ENCODE results near the gene IGLL5.
"Not testable (repeated sequence)": the region's sequence is repeated elsewhere in the genome, so short reads cannot be mapped to it uniquely, and the experiment has no call there.

IGLL5 gene

GRCh38 chr22:22914726-22915669 lies 27.4 kb downstream of the IGLL5 start:
- DNase-seq (ENCODE audit: low read depth in 2 of 2), result no peak

GRCh38 chr22:22915670-22916035 lies 28.0 kb downstream of the IGLL5 start:
- no peak for DNase-seq (ENCODE audit: low read depth in 2 of 2)

DNA sequence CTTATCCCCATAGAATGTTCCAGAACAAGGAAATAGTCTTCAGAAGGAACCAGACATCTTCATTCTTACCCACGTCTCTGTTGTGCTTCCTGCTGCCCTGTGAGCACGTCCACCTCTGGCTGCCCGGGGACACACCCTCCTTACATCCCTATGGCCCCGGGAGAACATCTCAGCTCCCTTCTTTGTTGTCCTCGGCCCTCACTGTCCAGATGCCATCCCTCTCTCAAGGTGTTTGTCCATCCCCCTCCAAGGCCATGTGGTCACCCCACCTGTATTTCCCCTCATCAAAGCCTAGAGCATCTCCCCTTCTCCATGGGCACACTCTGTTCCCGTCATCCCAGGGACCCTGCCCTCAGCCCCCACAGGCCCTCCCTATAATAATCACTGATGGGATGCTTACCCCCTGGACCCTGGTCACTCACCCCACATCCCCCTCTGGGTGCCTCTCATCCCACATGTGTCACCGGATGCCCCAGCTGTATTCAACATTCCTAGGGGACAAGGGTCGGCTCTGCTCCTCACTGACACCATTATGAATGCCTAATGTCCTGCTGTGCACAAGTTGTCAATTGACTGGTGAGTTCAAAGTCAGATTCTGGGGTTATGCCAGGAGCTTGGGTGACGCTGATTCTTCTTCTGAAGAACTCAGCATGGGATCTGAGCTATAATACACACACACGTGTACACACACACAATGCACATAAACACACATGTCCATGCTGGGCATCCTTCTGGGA lies 28.8 kb downstream of the IGLL5 start:
- DNase-seq (ENCODE audit: low read depth in 2 of 2), result no peak

- no peak for DNase-seq (ENCODE audit: low read depth in 2 of 2)
Measured at GRCh38 chr22:22916952-22917290, 29.3 kb downstream of the IGLL5 start.

- DNase-seq (ENCODE audit: low read depth in 2 of 2), result no peak
Measured at GRCh38 chr22:22917377-22917776, 29.8 kb downstream of the IGLL5 start.

DNA sequence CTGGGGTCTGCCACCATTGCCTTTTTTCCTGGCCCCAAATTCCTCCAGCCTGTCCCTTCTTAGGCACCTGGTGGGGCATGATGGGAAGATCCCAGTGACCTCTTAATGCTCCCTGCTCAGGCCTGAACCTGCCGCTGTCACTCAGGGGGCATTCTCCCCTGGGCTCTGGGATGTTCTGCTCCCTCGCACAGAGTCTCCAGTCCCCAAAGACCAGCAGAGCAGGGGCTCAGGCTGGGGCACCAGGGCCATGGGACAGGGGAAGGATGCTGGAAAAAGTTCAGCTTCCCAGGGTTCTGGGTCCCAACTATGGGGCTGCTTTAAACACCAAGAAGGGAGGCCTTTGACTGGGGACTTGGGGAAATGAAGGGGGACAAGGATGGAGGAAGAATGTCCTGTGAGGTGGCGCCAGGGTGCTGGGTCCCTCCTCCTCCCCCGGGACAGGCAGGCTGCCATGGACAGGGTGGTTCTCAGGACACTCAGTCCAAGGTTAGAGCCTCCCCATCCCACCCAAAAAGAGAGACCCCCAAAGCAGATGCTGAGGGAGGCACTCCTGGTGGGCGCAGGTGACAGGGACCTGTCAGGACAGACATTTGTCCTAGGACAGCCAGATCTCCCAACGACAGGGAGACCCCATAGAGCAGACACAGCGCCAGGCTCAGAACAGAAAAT lies 30.8 kb downstream of the IGLL5 start:
- DNase-seq (ENCODE audit: low read depth in 2 of 2), result no peak

- no peak for DNase-seq (ENCODE audit: low read depth in 2 of 2)
Measured at GRCh38 chr22:22919041-22919440, 31.4 kb downstream of the IGLL5 start.

- no peak for DNase-seq (ENCODE audit: low read depth in 2 of 2)
Measured at GRCh38 chr22:22920104-22920654, 32.6 kb downstream of the IGLL5 start.

DNA sequence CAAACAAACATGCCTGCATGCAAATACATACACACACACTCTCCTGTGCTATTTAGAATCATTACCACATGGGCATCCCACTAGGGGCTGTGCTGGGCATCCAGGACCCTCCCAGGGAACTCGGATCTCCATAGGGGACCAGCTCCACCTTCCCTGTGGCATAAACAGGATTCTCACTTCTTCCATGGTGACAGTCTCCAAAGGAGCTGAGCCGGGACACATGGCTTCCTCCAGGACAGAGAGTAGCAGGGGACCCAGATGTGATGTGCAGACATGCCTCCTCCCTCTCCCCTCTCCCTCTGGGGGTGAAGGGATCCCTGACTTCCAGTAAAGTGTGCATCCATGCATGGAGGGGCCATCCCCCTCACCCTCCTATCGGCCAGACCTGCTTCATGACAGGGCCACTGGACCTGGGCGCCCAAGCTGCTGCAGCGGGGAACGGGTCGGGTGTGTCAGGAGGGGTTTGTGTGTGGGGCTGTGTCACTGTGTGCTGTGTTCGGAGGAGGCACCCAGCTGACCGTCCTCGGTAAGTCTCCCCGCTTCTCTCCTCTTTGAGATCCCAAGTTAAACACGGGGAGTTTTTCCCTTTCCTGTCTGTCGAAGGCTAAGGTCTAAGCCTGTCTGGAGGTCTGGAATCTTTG lies 33.4 kb downstream of the IGLL5 start:
- no peak for DNase-seq (ENCODE audit: low read depth in 2 of 2)

- no peak for DNase-seq (ENCODE audit: low read depth in 2 of 2)
Measured at GRCh38 chr22:22921575-22921974, 34.0 kb downstream of the IGLL5 start.

GRCh38 chr22:22922092-22922953 lies 34.7 kb downstream of the IGLL5 start:
- DNase-seq (ENCODE audit: low read depth in 2 of 2), result not testable (repeated sequence)

DNA sequence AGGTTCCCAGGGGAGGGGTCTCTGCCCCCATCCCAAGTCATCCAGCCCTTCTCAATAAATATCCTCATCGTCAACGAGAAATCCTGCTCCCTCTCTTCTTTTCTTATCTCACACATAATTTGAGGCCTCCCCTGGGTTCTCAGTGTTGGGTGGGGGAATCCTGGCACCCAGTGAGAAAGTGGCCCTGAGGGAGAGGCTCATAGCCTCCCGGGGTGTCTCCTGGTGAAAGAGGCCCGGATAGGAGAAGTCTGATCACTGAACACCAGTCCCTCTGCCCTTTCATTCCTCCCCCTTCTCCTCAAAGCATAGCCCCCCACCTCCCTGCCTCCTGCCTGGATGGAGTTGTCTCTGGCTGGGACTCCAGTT lies 35.3 kb downstream of the IGLL5 start:
- DNase-seq (ENCODE audit: low read depth in 2 of 2), result no peak

DNA sequence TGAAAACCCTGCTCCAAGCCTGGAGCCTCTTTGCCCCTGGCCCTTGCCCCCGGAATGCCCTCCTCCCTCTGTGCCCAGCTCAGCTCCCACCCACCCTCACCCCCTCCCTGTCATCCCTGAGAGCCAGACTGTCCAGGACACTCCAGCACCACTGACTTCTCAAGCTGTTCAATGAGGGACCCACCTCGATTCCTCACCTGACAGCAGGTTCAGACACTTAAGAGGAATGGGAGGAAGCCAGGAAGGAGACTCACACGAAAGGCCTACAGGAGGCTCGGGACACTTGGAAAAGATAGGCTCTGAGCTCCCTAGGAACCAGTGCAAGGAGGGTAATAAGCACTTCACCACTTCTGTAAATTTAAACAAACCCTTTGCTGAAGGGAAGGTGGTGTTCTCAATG lies 35.8 kb downstream of the IGLL5 start:
- no peak for DNase-seq (ENCODE audit: low read depth in 2 of 2)

DNA sequence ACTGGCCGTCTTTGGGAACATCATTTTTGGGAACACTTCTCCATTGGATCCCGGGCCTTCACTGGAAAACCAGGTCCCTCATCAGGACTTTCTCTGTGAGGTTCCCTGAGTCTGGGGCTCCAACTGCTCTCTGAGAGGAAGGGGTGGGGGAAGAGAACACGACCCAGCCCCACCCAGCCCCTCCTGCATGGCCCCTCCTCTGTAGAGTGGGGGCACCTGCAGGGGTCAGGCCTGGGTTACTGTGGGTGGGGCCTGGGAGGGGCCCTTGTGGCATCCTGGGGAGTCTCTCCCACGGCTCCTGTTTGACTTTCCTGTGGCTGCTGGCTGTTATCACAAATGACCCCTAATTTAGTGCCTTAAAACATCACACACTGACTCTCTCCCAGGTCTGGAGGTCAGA lies 36.3 kb downstream of the IGLL5 start:
- no peak for DNase-seq (ENCODE audit: low read depth in 2 of 2)

- DNase-seq (ENCODE audit: low read depth in 2 of 2), result no peak
Measured at GRCh38 chr22:22924369-22925145, 36.9 kb downstream of the IGLL5 start.

DNA sequence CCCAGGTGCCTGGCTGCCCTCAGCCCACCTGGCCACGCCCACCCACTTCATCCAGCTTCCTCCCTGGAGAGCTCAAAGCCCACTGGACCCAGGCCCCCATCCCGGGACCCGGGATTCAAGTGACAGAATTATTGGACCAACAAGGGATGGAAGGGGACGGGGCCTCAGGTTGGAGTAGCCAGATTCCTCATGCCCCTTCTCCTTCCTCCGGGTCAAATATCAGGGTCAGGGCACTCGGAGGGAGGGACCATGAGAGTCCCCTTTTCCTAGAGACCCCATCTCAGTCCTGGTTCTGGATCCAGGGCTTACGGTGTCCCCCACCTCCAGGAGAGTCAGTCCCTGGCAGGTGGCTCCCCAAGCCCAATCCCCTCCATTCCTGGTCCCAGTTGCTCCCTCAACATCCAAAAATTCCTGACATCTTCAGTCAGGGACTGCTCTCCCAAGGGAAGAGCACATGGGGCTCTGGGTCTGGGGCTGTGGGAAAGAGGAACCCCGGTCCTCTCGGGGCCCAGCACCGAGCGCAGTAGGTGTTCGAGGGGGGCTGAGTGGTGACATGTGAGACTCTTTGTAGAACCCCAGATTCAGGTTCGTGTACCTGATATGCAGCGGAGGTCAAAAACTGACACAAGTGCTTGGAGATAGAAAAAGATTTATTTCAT lies 37.7 kb downstream of the IGLL5 start:
- no peak for DNase-seq (ENCODE audit: low read depth in 2 of 2)

DNA sequence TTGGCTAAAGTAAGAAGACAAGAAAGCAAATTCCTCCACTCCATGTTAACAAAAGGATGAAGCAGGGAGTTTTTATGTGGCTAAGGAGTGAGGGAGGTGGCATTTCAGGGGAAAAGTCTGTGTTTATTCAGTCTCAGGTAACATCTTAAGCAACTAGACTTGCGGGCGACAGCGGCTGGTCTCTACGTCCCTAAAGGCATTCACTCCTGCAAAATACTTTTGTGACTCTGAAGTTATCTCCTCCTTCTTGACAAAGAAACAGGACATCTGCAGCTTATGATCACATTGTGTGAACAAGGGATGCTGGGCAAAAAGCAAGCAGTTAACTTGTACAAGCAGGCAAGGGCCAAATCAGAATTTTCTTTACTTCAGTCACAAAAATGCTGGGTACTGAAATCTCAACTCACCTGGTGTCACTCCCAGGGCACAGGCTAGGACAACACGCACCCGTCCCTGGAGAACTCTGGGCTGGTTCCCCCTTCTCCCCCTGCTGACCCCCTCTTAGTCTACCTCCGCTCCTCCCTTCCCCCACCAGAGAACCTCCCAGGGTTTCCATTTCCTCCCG lies 38.3 kb downstream of the IGLL5 start:
- no peak for DNase-seq (ENCODE audit: low read depth in 2 of 2)

GRCh38 chr22:22926370-22927195 lies 39.0 kb downstream of the IGLL5 start:
- DNase-seq (ENCODE audit: low read depth in 2 of 2), result no peak
